Trophoblast cell (in vitro differentiated cells and primary cell): ENCODE measurements around the gene TEDC1.

Source experiments
- DNase-seq, 2 donors: peaks; one replicate each; pipeline ENCODE4 v3.0.0-alpha.2; 2016
- H2AFZ ChIP-seq: 2 replicates; pipeline ENCODE4 v1.6.1; 2013; ENCODE audit warnings: low read length, moderate library complexity, mild to moderate bottlenecking; ENCODE audit not compliant: insufficient read depth, poor library complexity
- H2AK5ac ChIP-seq: 2 replicates; pipeline ENCODE4 v1.6.1; 2013; ENCODE audit warnings: mild to moderate bottlenecking, low read length
- H2BK120ac ChIP-seq: 2 replicates; pipeline ENCODE4 v1.6.1; 2013; ENCODE audit warnings: low read length, mild to moderate bottlenecking, moderate library complexity; ENCODE audit not compliant: insufficient read depth, poor library complexity
- H2BK12ac ChIP-seq: 2 replicates; pipeline ENCODE4 v1.6.1; 2013; ENCODE audit warnings: mild to moderate bottlenecking, low read length, moderate library complexity
- H2BK5ac ChIP-seq: 2 replicates; pipeline ENCODE4 v1.6.1; 2013; ENCODE audit warnings: low read length, low read depth, moderate library complexity, mild to moderate bottlenecking; ENCODE audit not compliant: poor library complexity
- H3K14ac ChIP-seq: 2 replicates; pipeline ENCODE4 v1.6.1; 2013; ENCODE audit warnings: mild to moderate bottlenecking, low read length
- H3K18ac ChIP-seq: 2 replicates; pipeline ENCODE4 v1.6.1; 2013; ENCODE audit warnings: mild to moderate bottlenecking, low read length
- H3K23ac ChIP-seq: 2 replicates; pipeline ENCODE4 v1.6.1; 2013; ENCODE audit warnings: low read length
- H3K27ac ChIP-seq: 2 replicates; pipeline ENCODE4 v1.5.1; 2013; ENCODE audit warnings: low read depth, mild to moderate bottlenecking, inconsistent platforms, low read length, moderate library complexity
- H3K27me3 ChIP-seq: 2 replicates; pipeline ENCODE4 v1.6.1; 2013; ENCODE audit warnings: inconsistent platforms, mild to moderate bottlenecking, low read length, moderate library complexity; ENCODE audit not compliant: insufficient read depth
- H3K36me3 ChIP-seq, 2 experiments: 1 replicate in 1 of 2; 2 replicates in 1 of 2; pipeline ENCODE4 v1.6.1; 2013; ENCODE audit warnings: low read length in 2 of 2, mild to moderate bottlenecking in 2 of 2, moderate library complexity in 1 of 2; ENCODE audit not compliant: insufficient read depth in 2 of 2, control insufficient read depth in 1 of 2
- H3K4ac ChIP-seq: 2 replicates; pipeline ENCODE4 v1.6.1; 2013; ENCODE audit warnings: low read depth, mild to moderate bottlenecking, low read length, moderate library complexity
- H3K4me1 ChIP-seq, 2 experiments: 1 replicate in 1 of 2; 2 replicates in 1 of 2; pipeline ENCODE4 v1.6.1; 2013; ENCODE audit warnings: low read length in 2 of 2, mild to moderate bottlenecking in 2 of 2, moderate library complexity in 1 of 2; ENCODE audit not compliant: insufficient read depth in 2 of 2, control insufficient read depth in 1 of 2
- H3K4me2 ChIP-seq: 2 replicates; pipeline ENCODE4 v1.6.1; 2013; ENCODE audit warnings: inconsistent platforms, mild to moderate bottlenecking, low read length, moderate library complexity
- H3K4me3 ChIP-seq: 2 replicates; pipeline ENCODE4 v1.5.1; 2013; ENCODE audit warnings: mild to moderate bottlenecking, low read depth, low read length, inconsistent platforms
- H3K79me1 ChIP-seq: one replicate; pipeline ENCODE4 v1.6.1; 2013; ENCODE audit warnings: low read length
- H3K79me2 ChIP-seq: 2 replicates; pipeline ENCODE4 v1.6.1; 2013; ENCODE audit warnings: low read length, mild to moderate bottlenecking; ENCODE audit not compliant: control insufficient read depth, insufficient read depth, poor library complexity
- H3K9ac ChIP-seq: 2 replicates; pipeline ENCODE4 v1.6.1; 2013; ENCODE audit warnings: mild to moderate bottlenecking, low read length
- H3K9me3 ChIP-seq: 2 replicates; pipeline ENCODE4 v1.6.1; 2013; ENCODE audit warnings: low read depth, mild to moderate bottlenecking, control low read depth, inconsistent platforms, low read length; ENCODE audit not compliant: insufficient read depth
- H4K12ac ChIP-seq: 2 replicates; pipeline ENCODE4 v1.6.1; 2013; ENCODE audit warnings: low read depth, mild to moderate bottlenecking, low read length, moderate library complexity
- H4K8ac ChIP-seq: 2 replicates; pipeline ENCODE4 v1.6.1; 2013; ENCODE audit warnings: low read depth, mild to moderate bottlenecking, low read length, moderate library complexity
- H4K91ac ChIP-seq: one replicate; pipeline ENCODE4 v1.6.1; 2013; ENCODE audit warnings: low read depth, mild to moderate bottlenecking, low read length, moderate library complexity
- WGBS: extraction: QIAGEN DNeasy Blood & Tissue Kit; methylation state at CpG from one replicate; pipeline ENCODE4 v1.1.7; 2013; ENCODE audit warnings: missing lambda C conversion rate; ENCODE audit not compliant: insufficient read length, insufficient coverage; ENCODE audit errors: extremely low coverage; 5-methylcytosine and 5-hydroxymethylcytosine counted together

TEDC1 gene

DNA sequence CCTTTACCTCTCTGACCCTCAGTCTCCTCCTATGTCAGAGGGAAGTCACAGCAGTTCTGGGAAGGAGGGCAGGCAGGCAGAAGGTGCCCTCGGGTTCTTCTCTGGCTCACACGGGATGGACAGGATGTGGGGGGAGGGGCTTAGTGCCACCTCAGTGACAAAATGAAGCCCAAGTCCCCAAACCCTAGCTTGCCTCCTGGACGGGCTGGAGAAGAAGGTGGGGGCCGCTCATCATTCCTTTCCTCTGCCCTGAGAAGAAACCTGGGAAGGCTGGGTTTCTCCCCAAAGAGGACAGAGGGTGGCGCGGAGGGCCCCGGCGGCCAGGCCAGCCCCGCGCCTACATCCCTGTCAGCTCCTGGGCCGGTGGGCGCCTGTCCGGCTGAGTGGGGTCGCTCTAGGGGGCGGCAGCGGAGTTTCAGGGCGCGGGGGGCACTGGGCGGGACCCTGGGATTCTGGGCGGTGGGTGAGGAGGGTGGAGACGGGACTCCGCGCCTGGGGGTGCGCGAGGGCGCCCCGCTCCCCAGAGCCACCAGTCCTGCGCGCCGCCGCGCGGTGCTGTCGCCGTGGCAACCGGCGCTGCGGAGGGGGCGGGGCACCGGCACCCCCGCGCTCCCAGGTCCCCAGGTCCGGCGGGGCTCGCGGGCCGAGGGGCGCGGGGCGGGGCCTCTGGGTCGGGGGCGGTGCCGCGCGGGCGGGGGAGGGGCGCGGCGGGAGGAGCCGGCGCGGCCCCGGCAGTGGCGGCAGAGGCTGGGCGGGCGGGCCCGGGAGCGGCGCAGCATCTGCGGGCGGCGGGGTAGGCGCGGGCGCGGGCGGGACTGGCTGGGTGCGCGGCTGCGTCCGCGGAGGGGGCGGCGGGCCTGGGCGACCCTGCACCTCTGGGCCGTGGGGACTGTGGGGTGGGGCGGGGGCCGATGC lies 35.1 kb downstream of the TEDC1 start, which contains the start of gene TMEM121:
TMEM121 (plus strand) TSS at position 723 of the 915 bp plus-strand sequence. CDS start 2,252 bp downstream, outside the sequence.
- H4K12ac ChIP-seq: no peak within 1 kb of the TSS
- H3K79me2 ChIP-seq: no peaks in the 10 kb centered on the region
- no peak within 1 kb of the TSS for H2AK5ac ChIP-seq
- H3K4me1 ChIP-seq: no peaks in the 10 kb centered on the region
- H2BK5ac ChIP-seq: no peak within 1 kb of the TSS
- no peaks in the 10 kb centered on the region for H3K79me1 ChIP-seq
- H2BK120ac ChIP-seq: no peak within 1 kb of the TSS
- peak within 1 kb of the TSS; percentile 50 for H3K4me2 ChIP-seq
- H3K14ac ChIP-seq: no peak within 1 kb of the TSS
- no peaks in the 10 kb centered on the region for H3K36me3 ChIP-seq
- no peak within 1 kb of the TSS for H3K18ac ChIP-seq
- no peak within 1 kb of the TSS for H2AFZ ChIP-seq
- no CpG with 5 or more reads among the region's 88 CpGs for WGBS
- no peak within 1 kb of the TSS for H3K23ac ChIP-seq
- peaks cover 21% of the 10 kb centered on the region for H3K27me3 ChIP-seq
- no peak within 1 kb of the TSS for H3K27ac ChIP-seq
- peaks cover 35% of the 10 kb centered on the region for H3K9me3 ChIP-seq
- H2BK12ac ChIP-seq: no peak within 1 kb of the TSS
- no peak within 1 kb of the TSS for H3K4me3 ChIP-seq
- no peak within 1 kb of the TSS for H4K8ac ChIP-seq
- H3K9ac ChIP-seq: no peak within 1 kb of the TSS
- no peak within 1 kb of the TSS for H4K91ac ChIP-seq
- H3K4ac ChIP-seq: no peak within 1 kb of the TSS
- DNase-seq: peak in 1 of 2 donors; percentile 38

- no peak overlapping the region for H2AK5ac ChIP-seq
- DNase-seq: no peak
- H3K14ac ChIP-seq: no peak overlapping the region
- no peaks in the 10 kb centered on the region for H3K4me1 ChIP-seq
- WGBS: no CpG with 5 or more reads among the region's 48 CpGs
- no peaks in the 10 kb centered on the region for H3K79me1 ChIP-seq
- no peak overlapping the region for H3K23ac ChIP-seq
- H4K12ac ChIP-seq: no peak overlapping the region
- H4K8ac ChIP-seq: no peak overlapping the region
- H3K9me3 ChIP-seq: peaks cover 42% of the 10 kb centered on the region
- no peak overlapping the region for H3K27ac ChIP-seq
- no peak overlapping the region for H4K91ac ChIP-seq
- peaks cover 21% of the 10 kb centered on the region for H3K27me3 ChIP-seq
- no peak overlapping the region for H2BK5ac ChIP-seq
- no peak overlapping the region for H2AFZ ChIP-seq
- no peak overlapping the region for H2BK120ac ChIP-seq
- no peak overlapping the region for H2BK12ac ChIP-seq
- no peak overlapping the region for H3K4me3 ChIP-seq
- no peaks in the 10 kb centered on the region for H3K79me2 ChIP-seq
- H3K36me3 ChIP-seq: no peaks in the 10 kb centered on the region
- no peak overlapping the region for H3K9ac ChIP-seq
- H3K4ac ChIP-seq: no peak overlapping the region
- H3K18ac ChIP-seq: no peak overlapping the region
- H3K4me2 ChIP-seq: no peak overlapping the region
Measured at GRCh38 chr14:105526776-105527380, 35.8 kb downstream of the TEDC1 start.

DNA sequence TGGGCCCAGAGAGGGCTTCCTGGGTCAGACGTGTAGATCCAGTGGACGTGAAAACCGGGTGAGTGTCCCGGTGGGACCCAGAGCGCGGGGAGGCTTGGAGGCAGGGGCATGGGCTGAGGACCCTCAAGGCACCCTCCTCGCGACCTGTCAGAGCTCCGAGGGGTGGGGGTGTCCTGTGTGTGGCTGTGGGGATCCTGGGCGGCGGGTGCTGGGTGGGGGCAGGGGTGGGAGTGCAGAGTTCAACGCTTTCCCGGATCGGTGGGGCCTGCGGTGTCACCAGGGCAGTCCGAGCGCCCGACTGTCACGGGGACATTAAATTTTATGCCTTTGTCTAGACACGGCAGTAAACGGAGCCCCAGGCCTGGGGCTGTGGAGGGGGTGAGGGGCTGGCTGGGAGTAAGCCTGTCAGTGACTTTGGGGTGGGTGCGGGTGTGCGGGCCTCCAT lies 36.4 kb downstream of the TEDC1 start:
- Histone ChIP-seq H3K79me2 (no peaks in the 10 kb centered on the region), H3K9me3 (peaks cover 47% of the 10 kb centered on the region), H4K8ac (no peak overlapping the region), H2AK5ac (no peak overlapping the region), H2BK12ac (no peak overlapping the region), H3K18ac (no peak overlapping the region), H3K27me3 (peaks cover 21% of the 10 kb centered on the region), H3K4me1 (no peaks in the 10 kb centered on the region), H2BK120ac (no peak overlapping the region), H4K12ac (no peak overlapping the region), H3K79me1 (no peaks in the 10 kb centered on the region), H3K9ac (no peak overlapping the region), H4K91ac (no peak overlapping the region), H3K14ac (no peak overlapping the region), H2BK5ac (no peak overlapping the region), H3K36me3 (no peaks in the 10 kb centered on the region), H2AFZ (no peak overlapping the region), H3K4me2 (no peak overlapping the region), H3K23ac (no peak overlapping the region), H3K4me3 (no peak overlapping the region), H3K27ac (no peak overlapping the region), H3K4ac (no peak overlapping the region)
- WGBS: no CpG with 5 or more reads among the region's 23 CpGs
- no peak for DNase-seq

DNA sequence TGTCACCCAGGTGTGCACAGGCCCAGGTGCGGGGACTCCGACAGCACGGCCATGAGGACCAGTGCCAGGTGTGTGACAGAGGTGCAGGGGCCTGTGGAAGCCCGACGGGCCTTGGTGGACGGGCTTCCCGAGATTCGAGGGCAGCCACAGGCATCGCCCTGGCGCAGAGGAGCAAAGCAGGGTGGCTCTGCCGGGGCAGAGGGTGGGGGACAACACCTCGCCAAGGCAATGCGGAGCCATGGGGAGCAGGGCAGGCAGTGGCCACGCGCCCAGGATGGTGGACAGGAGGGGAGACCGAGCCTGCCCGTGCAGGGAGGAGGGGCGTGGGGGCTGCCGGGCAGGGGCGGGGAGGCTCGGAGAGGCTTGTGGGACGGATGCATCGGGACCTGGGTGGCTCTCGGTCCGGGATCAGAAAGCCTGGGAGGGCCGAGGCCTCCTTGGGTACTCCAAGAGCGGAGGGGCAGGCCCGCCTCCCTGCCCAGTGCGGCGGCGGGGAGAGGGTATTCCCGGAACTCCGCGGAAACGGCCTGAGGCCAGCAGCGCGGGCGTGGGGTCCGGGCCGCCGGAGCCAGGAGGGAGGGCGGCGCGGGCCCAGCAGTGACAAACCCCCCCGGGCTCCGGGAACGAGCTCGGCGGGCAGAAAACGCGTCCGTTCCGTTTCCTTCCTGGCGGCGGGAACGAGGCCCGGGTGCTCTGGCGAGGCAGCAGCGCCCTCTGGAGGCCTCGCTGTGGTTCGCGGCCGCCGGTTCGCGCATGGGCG lies 37.0 kb downstream of the TEDC1 start:
- H3K4me3 ChIP-seq: no peak overlapping the region
- H3K27me3 ChIP-seq: peaks cover 21% of the 10 kb centered on the region
- no peak overlapping the region for H2BK120ac ChIP-seq
- no peaks in the 10 kb centered on the region for H3K79me1 ChIP-seq
- no peak overlapping the region for H3K23ac ChIP-seq
- H3K79me2 ChIP-seq: no peaks in the 10 kb centered on the region
- peak; percentile 57 to 84 for DNase-seq
- H4K12ac ChIP-seq: no peak overlapping the region
- H3K4ac ChIP-seq: no peak overlapping the region
- no peaks in the 10 kb centered on the region for H3K36me3 ChIP-seq
- H3K27ac ChIP-seq: no peak overlapping the region
- no peak overlapping the region for H3K14ac ChIP-seq
- H3K9me3 ChIP-seq: peaks cover 53% of the 10 kb centered on the region
- H3K4me2 ChIP-seq: peak overlapping the region; percentile 59
- H2BK5ac ChIP-seq: no peak overlapping the region
- H3K4me1 ChIP-seq: no peaks in the 10 kb centered on the region
- no peak overlapping the region for H3K9ac ChIP-seq
- H2BK12ac ChIP-seq: no peak overlapping the region
- no peak overlapping the region for H4K91ac ChIP-seq
- no peak overlapping the region for H2AFZ ChIP-seq
- H2AK5ac ChIP-seq: no peak overlapping the region
- WGBS: no CpG with 5 or more reads among the region's 67 CpGs
- H4K8ac ChIP-seq: peak overlapping the region; percentile 62
- no peak overlapping the region for H3K18ac ChIP-seq
